Gastrocnemius medialis (tissue), 4 donors: ENCODE data around the gene CPLX4.

Experiments used
- POLR2A ChIP-seq, 2 donors: fragments of 450-650 bp; IDR thresholded peaks; one replicate each; pipeline ENCODE4 v1.6.1; 2017; ENCODE audit warnings: antibody characterized with exemption in 2 of 2, mild to moderate bottlenecking in 2 of 2, moderate library complexity in 2 of 2
- TF ChIP-seq, protein P1 (sequence below), 5 experiments: fragments of 450-650 bp in 3 of 5; fragments of 200-600 bp in 2 of 5; sonication (generic) in 2 of 5; IDR thresholded peaks in 4 of 5; conservative IDR thresholded peaks in 1 of 5; 1 replicate in 4 of 5; 2 replicates in 1 of 5; pipeline ENCODE4 v1.5.1; 2016 to 2019; ENCODE audit warnings: antibody characterized with exemption in 5 of 5, mild to moderate bottlenecking in 3 of 5, moderate library complexity in 3 of 5

DNA sequence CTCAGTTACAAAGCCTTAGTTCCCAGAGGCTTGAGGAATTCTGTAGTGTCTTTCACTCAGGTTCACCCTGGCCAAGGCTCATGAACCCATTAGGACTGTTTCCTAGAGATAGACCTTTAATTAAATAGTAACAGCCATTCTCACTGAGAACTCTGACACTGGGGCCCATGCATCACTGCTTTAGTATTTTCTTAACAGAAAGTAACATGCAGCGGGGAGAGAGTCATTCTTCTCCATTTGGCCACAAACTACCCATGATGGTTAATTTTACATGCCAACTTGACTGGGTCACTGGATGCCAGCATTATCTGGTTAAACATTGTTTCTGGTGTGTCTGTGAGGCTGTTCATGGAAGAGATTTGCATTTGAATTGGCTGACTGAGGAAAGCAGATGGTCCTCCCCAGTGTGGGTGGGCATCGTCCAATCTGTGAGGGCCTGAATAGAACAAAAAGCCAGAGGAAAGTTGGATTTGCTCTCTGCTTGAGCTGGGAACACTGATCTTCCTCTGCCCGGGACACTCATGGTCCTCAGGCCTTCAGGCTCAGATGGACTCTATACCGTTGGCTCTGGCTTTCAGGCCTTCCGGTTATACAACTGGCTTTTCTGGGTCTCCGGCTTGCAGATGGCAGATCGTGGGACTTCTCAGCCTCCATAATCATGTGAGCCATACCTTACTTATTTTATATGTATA, 5.6 kb upstream of the CPLX4 start:
- TF ChIP-seq, protein P1, sequence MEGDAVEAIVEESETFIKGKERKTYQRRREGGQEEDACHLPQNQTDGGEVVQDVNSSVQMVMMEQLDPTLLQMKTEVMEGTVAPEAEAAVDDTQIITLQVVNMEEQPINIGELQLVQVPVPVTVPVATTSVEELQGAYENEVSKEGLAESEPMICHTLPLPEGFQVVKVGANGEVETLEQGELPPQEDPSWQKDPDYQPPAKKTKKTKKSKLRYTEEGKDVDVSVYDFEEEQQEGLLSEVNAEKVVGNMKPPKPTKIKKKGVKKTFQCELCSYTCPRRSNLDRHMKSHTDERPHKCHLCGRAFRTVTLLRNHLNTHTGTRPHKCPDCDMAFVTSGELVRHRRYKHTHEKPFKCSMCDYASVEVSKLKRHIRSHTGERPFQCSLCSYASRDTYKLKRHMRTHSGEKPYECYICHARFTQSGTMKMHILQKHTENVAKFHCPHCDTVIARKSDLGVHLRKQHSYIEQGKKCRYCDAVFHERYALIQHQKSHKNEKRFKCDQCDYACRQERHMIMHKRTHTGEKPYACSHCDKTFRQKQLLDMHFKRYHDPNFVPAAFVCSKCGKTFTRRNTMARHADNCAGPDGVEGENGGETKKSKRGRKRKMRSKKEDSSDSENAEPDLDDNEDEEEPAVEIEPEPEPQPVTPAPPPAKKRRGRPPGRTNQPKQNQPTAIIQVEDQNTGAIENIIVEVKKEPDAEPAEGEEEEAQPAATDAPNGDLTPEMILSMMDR (IDR thresholded peaks at IDR 0.05 in 4 of 5, conservative IDR thresholded peaks at IDR 0.05 in 1 of 5) = no peak
- TF ChIP-seq POLR2A (IDR thresholded peaks at IDR 0.05) = no peak
